UCSD-AML1 (cell line): ENCODE measurements around the gene OR1E2.
"Not testable (repeated sequence)": the region's sequence is repeated elsewhere in the genome, so short reads cannot be mapped to it uniquely, and the experiment has no call there.

Experiments used
- DNase-seq: peaks from one replicate; lab custom pipeline; 2025; ENCODE audit not compliant: unreplicated experiment; lab: John Stamatoyannopoulos, UW

The OR1E2 gene

DNA sequence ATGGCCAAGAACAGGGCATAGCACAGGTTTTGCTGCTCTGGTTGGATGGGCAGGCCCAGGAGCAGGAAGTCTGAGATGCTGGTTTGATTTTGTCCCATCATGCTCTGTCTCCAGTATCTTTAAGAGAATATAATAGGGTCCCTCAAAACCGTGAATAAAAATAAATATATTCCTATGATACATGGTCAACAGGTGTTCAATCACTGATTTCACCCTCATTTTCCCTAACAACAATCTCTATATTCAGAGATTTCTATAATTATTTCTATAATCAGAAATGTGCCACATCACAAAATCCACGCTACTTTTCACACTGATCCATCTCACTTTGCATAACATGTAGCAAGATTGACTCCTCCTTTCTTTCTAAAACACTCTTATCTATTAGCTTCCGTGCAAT, at the start of gene OR1E2:
Gene OR1E2, minus strand, starts transcription at position 101 of the 400 bp plus-strand sequence. Its CDS starts 0 bp downstream, at position 101.
- no peak for DNase-seq

- no peak for DNase-seq
These were observed 49.2 kb upstream of the OR1E2 start for GRCh38 chr17:3482852-3483251.

- no peak for DNase-seq
These were observed 46.3 kb upstream of the OR1E2 start for GRCh38 chr17:3479988-3480387.

GRCh38 chr17:3475812-3476610, 42.4 kb upstream of the OR1E2 start, which contains the start of gene ASPA:
Gene ASPA, plus strand, starts transcription at chr17:3475997. Its CDS starts 163 bp downstream, at chr17:3476160.
- no peak for DNase-seq

GRCh38 chr17:3475251-3475685, 41.6 kb upstream of the OR1E2 start:
- no peak for DNase-seq

DNA sequence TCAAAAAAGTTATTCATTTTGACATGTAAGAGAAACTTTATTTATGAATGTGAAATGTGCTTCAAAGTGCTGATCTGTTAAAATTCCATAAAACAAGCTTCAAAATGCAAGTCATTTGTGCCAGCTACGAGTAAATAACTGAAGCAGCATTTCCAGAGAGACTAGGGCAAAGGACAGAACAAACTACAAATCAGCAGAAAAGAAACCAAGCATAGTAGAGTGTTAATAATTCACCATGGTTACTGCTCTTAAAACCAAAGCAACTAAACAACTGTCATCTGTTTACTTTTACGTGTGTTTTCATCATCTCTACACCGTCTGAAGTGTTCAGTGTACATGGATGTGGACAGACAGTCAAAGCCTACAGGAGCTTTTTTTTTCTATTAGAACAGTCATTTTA, 40.6 kb upstream of the OR1E2 start:
- no peak for DNase-seq

DNA sequence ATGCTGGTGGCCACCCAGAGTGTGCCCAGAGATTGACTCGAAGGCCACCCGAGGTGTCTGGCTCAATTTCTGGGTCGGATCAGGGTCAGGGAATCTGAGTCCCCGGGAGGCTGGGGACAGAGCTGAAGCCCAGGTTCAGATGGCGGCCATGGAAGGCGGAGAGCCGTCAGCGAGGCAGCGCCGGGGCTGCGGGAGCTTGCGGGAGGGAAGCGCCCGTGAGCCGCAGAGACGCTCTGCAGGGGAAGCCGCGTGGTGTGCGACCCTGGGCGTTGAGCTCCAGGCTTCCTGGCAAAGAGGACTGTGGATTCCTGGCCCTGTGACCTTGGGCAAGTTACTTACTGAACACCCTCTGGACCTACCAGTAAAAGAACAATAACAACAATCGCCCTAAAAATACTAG, 38.5 kb upstream of the OR1E2 start:
- DNase-seq = no peak

- DNase-seq = no peak
These were observed 38.0 kb upstream of the OR1E2 start, which contains the start of gene SPATA22 for GRCh38 chr17:3471599-3471998. Gene SPATA22, minus strand, starts transcription at chr17:3471819. Its CDS starts 2,494 bp downstream, at chr17:3469325.

- no peak for DNase-seq
These were observed 35.9 kb upstream of the OR1E2 start for GRCh38 chr17:3469529-3469928.

GRCh38 chr17:3466355-3466754, 32.7 kb upstream of the OR1E2 start:
- not testable (repeated sequence) for DNase-seq

DNA sequence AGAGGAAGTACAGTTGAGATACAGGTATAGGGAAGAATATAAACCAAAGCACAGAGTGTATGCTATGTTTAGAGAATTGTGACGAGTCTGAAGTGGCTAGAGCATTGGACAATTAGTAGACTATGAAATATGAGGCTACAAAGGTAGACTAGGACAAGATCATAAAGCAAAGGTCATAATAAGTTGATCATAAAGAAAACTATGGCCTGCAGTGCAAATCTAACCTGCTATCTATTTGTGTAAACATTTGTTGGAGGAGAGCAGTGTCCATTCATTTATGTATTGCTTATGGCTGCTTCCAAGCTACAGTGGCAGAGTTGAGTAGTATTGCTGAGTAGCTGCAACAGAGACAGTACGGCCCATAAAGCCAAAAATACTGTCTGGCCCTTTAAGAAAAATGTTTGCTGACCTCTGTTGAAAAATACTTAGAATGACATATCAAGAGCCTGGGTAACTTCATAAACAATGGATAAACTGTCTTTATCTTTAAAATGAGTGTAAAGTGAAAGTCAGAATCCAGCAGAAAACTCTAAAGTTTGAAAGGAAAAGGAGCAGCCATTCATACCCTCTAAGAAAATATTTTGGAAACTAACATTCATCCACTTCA, 14.5 kb upstream of the OR1E2 start:
- no peak for DNase-seq

GRCh38 chr17:3447625-3448024, 14.0 kb upstream of the OR1E2 start:
- no peak for DNase-seq

DNA sequence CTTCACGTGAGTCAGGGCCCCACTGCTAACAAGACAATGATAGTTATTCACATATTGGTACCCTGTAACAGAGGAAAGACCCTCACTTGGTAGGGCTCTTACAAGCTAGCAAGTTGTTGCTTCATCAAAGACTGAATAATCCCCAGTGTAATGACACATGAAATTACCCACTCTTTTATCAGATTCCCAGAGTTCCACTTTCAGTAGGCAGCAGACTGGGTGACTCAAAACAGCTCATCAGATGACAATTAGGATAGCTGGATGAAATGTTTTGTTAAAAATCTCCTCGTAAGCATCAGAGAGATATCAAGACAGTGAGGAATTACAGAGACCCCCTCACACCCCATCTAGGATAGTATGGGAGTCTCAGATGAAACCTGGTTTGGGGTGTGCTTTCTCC, 6.8 kb upstream of the OR1E2 start:
- no peak for DNase-seq

DNA sequence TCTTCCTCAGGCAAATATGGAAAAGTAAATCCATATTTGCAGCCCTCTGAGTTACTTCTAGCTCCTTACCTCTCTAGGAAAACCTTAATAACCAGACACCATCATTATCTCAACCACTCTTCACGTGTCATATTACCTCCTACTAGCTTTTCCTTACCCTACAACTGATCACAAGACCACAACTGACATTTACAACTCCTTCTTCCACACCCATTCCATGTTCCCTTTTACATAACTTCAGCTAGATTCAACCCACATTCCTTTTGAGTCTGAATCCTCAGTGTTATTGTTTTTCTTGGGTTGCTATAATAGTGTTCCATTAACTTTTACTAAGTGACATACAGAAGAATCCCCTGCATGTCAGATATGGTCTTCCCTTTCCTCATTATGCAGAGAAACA, 4.7 kb upstream of the OR1E2 start:
- DNase-seq = no peak

- DNase-seq = peak; percentile 80
These were observed 426 bp downstream of the OR1E2 start for GRCh38 chr17:3433215-3433614.

- DNase-seq = no peak
These were observed 15.4 kb downstream of the OR1E2 start for GRCh38 chr17:3418222-3418621.

DNA sequence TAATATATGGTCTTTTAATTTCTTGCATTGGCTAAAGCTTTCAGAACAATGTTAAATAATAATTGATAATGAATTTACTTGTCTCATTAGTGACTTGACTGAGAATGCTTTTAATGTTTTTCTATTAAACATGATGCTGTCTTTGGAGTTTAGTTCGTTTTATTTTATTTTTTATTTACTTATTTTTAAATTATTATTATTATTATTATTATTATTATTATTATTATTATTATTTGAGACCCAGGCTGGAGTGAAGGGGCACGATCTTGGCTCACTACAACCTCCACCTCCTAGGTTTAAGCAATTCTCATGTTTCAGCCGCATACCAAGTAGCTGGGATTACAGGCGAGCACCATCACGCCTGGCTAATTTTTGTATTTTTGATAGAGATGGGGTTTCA, 18.0 kb downstream of the OR1E2 start:
- DNase-seq = no peak

DNA sequence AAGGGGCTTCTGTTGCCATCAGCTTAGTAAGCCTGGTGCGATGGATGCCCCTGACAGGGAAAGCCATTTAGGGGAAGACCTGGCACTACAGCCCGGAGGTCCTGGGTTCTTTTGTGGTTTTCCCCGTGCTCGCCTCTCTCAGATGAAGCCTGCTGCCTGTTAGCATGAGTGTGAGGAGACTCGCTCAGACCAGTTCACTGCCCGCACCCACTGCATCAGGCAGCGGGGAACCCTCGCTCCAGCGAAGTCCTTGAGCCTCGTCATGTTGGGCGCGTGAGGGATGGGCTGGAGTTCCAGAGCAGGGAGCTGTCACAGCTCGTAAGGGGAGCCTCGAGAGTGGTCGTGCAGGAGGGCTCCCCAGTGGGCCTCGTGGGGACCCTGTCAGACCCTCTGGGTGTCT, 21.4 kb downstream of the OR1E2 start:
- DNase-seq = not testable (repeated sequence)

GRCh38 chr17:3411070-3411469, 22.6 kb downstream of the OR1E2 start, which contains the start of gene OR3A3:
Gene OR3A3, plus strand, starts transcription at chr17:3411370.
- DNase-seq = no peak

DNA sequence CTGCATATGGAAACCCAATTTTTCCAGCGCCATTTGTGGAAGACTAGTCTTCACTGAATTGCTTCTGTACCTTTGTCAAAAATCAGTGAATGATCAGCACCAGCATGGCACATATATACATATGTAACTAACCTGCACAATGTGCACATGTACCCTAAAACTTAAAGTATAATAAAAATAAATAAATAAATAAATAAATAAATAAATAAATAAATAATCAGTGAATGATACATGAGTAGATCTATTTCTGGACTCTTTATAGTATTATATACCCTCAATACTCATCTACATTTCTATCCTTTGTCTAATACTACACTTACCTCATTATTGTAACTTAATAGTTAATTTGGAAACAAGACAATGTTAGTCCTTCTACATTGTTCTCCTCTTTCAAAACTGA, 29.8 kb downstream of the OR1E2 start:
- not testable (repeated sequence) for DNase-seq

DNA sequence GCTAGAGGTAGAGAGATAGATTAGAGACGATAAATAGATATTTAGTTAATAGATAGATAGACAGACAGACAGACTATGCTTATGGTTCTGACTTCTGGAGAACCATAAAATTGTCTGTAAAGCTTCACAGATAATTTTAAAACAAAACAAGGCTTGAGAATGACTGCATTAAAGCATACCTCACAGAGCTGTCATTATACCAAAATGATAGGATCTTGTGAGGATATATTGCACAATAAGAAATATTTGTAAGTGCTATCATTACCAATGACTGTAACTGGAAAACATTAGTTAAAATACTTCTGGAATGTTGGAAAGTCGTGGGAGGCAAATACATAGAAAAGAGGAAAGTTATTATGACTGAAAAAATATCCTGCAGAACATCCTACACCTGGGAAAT, 31.9 kb downstream of the OR1E2 start:
- DNase-seq = no peak

DNA sequence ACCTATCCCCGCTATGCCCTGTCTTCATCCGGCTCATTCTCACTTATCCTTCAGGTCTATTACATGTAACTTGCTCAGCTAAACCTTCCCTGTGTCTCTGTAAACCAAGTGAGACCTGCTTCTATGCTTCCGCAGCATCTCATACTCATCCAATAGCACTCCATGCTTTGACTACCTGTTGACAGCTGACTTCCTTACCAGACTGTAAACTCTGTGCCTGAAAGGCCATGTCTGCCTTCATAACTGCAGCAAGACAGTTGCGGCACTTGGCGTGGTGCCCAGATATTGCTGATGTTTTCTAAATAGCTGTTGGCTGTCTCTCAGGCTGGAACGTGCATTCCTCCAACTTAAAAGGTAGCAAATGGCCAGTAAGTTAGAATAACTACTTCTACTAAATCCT, 33.6 kb downstream of the OR1E2 start:
- DNase-seq = no peak
